Neutrophil (primary cell): ENCODE measurements around the gene RPUSD2.

Source experiments
- H3K27ac ChIP-seq: fragments of 200-600 bp; sonication (generic); 2 replicates; pipeline ENCODE4 v1.5.1; 2016; ENCODE audit warnings: mild to moderate bottlenecking, moderate library complexity
- H3K27me3 ChIP-seq: fragments of 200-600 bp; sonication (generic); 2 replicates; pipeline ENCODE4 v1.6.0; 2016; ENCODE audit warnings: mild to moderate bottlenecking
- H3K36me3 ChIP-seq: fragments of 200-600 bp; sonication (generic); 2 replicates; pipeline ENCODE4 v1.5.1; 2017
- H3K4me1 ChIP-seq, 2 experiments: fragments of 200-600 bp in 1 of 2; sonication (generic) in 1 of 2; 1 replicate in 1 of 2; 2 replicates in 1 of 2; pipeline versions ENCODE4 v1.5.1 to v1.6.1; 2013 to 2016; ENCODE audit warnings: low read depth in 1 of 2, low read length in 1 of 2, mild to moderate bottlenecking in 1 of 2, moderate library complexity in 1 of 2; ENCODE audit not compliant: control insufficient read depth in 1 of 2, insufficient read depth in 1 of 2
- H3K4me3 ChIP-seq, 2 experiments: fragments of 200-600 bp in 1 of 2; sonication (generic) in 1 of 2; 1 replicate in 1 of 2; 2 replicates in 1 of 2; pipeline ENCODE4 v1.5.1; 2013 to 2016; ENCODE audit warnings: low read depth in 1 of 2, low read length in 1 of 2, mild to moderate bottlenecking in 1 of 2, moderate library complexity in 1 of 2
- H3K9me3 ChIP-seq: fragments of 200-600 bp; sonication (generic); 2 replicates; pipeline ENCODE4 v1.5.1; 2016
- TF ChIP-seq, protein P1 (sequence below): fragments of 200-600 bp; sonication (generic); IDR thresholded peaks from 2 replicates; pipeline ENCODE4 v1.5.1; 2016; ENCODE audit warnings: antibody characterized with exemption

The RPUSD2 gene

GRCh38 chr15:40598126-40598525, 29.0 kb downstream of the RPUSD2 start:
- no peaks in the 10 kb centered on the region for H3K9me3 ChIP-seq
- TF ChIP-seq, protein P1, sequence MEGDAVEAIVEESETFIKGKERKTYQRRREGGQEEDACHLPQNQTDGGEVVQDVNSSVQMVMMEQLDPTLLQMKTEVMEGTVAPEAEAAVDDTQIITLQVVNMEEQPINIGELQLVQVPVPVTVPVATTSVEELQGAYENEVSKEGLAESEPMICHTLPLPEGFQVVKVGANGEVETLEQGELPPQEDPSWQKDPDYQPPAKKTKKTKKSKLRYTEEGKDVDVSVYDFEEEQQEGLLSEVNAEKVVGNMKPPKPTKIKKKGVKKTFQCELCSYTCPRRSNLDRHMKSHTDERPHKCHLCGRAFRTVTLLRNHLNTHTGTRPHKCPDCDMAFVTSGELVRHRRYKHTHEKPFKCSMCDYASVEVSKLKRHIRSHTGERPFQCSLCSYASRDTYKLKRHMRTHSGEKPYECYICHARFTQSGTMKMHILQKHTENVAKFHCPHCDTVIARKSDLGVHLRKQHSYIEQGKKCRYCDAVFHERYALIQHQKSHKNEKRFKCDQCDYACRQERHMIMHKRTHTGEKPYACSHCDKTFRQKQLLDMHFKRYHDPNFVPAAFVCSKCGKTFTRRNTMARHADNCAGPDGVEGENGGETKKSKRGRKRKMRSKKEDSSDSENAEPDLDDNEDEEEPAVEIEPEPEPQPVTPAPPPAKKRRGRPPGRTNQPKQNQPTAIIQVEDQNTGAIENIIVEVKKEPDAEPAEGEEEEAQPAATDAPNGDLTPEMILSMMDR = no peak
- no peak overlapping the region for H3K4me3 ChIP-seq

DNA sequence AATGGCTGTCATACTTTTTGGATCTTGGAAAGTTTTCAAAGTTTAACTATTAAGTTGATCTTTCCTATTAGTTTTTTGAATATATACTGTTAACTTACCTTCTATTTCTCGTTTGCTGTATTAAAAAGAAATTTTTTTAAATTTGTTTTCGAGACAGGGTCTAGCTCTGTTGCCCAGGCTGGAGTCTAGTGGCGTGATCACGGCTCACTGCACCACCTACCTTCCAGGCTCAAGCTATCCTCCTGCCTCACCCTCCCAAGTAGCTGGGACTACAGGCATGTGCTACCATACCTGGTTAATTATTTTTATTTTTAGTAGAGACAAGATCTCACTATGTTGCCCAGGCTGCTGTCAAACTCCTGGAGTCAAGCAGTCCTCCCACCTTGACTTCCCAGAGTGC, 29.6 kb downstream of the RPUSD2 start:
- TF ChIP-seq, protein P1 = no peak
- Histone ChIP-seq H3K27ac (no peak overlapping the region), H3K4me1 (peaks cover 14% of the 10 kb centered on the region in 2 experiments), H3K27me3 (no peaks in the 10 kb centered on the region), H3K36me3 (no peaks in the 10 kb centered on the region), H3K9me3 (no peaks in the 10 kb centered on the region), H3K4me3 (no peak overlapping the region)

More at GRCh38 chr15:40598126-40598525, 29.0 kb downstream of the RPUSD2 start:
- Histone ChIP-seq H3K36me3 (no peaks in the 10 kb centered on the region), H3K4me1 (peaks cover 14 to 17% of the 10 kb centered on the region in 2 experiments), H3K27me3 (no peaks in the 10 kb centered on the region), H3K27ac (no peak overlapping the region)

DNA sequence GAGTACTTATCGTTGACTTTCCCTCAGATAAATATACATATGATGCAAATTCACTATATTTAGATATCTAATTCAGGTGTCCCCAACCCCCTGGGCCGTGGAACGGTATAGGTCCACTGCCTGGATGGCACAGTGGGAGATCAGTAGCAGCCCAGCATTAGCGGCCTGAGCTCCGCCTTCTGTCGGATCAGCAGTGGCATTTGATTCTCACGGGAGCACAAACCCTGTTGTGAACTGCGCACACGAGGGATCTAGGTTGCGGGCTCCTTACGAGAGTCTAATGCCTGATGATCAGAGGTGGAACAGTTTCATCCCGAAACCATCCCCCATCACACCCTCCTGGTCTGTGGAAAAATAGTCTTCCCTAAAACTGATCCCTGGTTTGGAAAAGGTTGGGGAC, 31.9 kb downstream of the RPUSD2 start:
- peaks cover 10% of the 10 kb centered on the region for H3K36me3 ChIP-seq

DNA sequence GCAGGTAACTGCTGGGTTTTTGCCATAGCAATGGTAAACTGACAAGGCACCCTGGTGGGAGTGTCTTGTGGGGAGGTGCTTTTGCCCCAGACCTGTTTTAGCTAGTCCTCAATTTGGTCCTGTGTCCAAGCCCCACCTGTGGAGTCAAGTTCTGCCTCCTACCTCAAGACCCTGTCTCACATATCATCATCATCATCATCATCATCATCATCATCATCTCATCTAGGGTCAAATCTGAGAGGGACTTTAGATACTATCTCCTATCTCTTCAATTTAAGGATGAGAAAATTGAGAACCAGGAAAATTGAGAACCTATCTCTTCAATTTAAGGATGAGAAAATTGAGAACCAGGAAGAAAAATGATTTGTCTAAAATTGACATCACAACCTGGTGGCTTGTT, 34.8 kb downstream of the RPUSD2 start:
- Histone ChIP-seq H3K27me3 (no peaks in the 10 kb centered on the region), H3K27ac (no peak overlapping the region), H3K36me3 (peaks cover 27% of the 10 kb centered on the region), H3K4me3 (no peak overlapping the region), H3K9me3 (no peaks in the 10 kb centered on the region), H3K4me1 (no peaks in the 10 kb centered on the region)
- TF ChIP-seq, protein P1 = no peak

More for the DNA sequence above, 31.9 kb downstream of the RPUSD2 start:
- H3K4me3 ChIP-seq = no peak overlapping the region
- TF ChIP-seq, protein P1 = no peak
- no peak overlapping the region for H3K27ac ChIP-seq
- H3K27me3 ChIP-seq = no peaks in the 10 kb centered on the region
- H3K4me1 ChIP-seq = no peaks in the 10 kb centered on the region
- H3K9me3 ChIP-seq = no peaks in the 10 kb centered on the region

GRCh38 chr15:40613080-40613479, 44.0 kb downstream of the RPUSD2 start:
- Histone ChIP-seq H3K27ac (no peak overlapping the region), H3K27me3 (no peaks in the 10 kb centered on the region), H3K4me3 (no peak overlapping the region), H3K4me1 (peaks cover 7 to 8% of the 10 kb centered on the region in 2 experiments), H3K36me3 (peaks cover 16% of the 10 kb centered on the region), H3K9me3 (no peaks in the 10 kb centered on the region)
- TF ChIP-seq, protein P1 = no peak

GRCh38 chr15:40618023-40618422, 48.9 kb downstream of the RPUSD2 start:
- Histone ChIP-seq H3K27me3 (no peaks in the 10 kb centered on the region), H3K36me3 (peaks cover 24% of the 10 kb centered on the region)

More at GRCh38 chr15:40618023-40618422, 48.9 kb downstream of the RPUSD2 start:
- no peak overlapping the region for H3K4me3 ChIP-seq
- peak overlapping the region; percentile 43 for H3K27ac ChIP-seq
- no peaks in the 10 kb centered on the region for H3K9me3 ChIP-seq
- H3K4me1 ChIP-seq = peaks cover 12 to 13% of the 10 kb centered on the region in 2 experiments
- TF ChIP-seq, protein P1 = no peak
